HepG2 (cell line): Measurements from ENCODE around the gene ABHD15. TPM values are rescaled to one million over a fixed set of nuclear protein-coding genes. Genes with fewer than 3 reads are reported as not detected.

Experiments
- ATAC-seq: fragments of 200-7000 bp; cut with Tn5 transposase; 3 replicates; pipeline ENCODE4 v1.9.1; 2020; ENCODE audit warnings: mild to moderate bottlenecking, moderate library complexity
- BruUV-seq: library from RNA; stranded (reverse); fragments of 400-500 nt; replicated peaks from 2 replicates; lab custom pipeline; 2021; lab: Mats Ljungman, UMichigan
- CTCF ChIA-PET: fragments of 300-600 bp; formaldehyde crosslinking; extraction: SDS; loops from one replicate; lab custom pipeline; 2021; ENCODE audit warnings: low total read pairs, inconsistent platforms, low intra/inter-chr PET ratio; lab: Yijun Ruan, JAX
- POLR2A ChIA-PET: fragments of 350-600 bp; sonication (Branson Sonifier 250); formaldehyde crosslinking; loops from one replicate; lab custom pipeline; 2020; ENCODE audit warnings: antibody characterized with exemption, inconsistent platforms; lab: Yijun Ruan, JAX
- DNase-seq: peaks from one replicate; pipeline ENCODE4 v3.0.0-alpha.2; 2015; ENCODE audit warnings: low spot score
- FAIRE-seq: peaks from 3 replicates; lab custom pipeline; 2011; peaks lifted over from hg19 to GRCh38; lab: Jason Lieb, UNC
- H2AFZ ChIP-seq: one replicate; pipeline ENCODE4 v1.6.1; 2011; ENCODE audit warnings: low read length, inconsistent platforms
- H3K27ac ChIP-seq: fragments of 300-600 bp; 3 replicates; pipeline ENCODE4 v1.8.0; 2011; ENCODE audit warnings: mixed run types, mild to moderate bottlenecking, mixed read lengths, low read length, inconsistent platforms; ENCODE audit not compliant: insufficient read depth; ENCODE audit errors: extremely low read length
- H3K27me3 ChIP-seq, 2 experiments: fragments of 200-600 bp in 1 of 2; 2 replicates in 1 of 2; 3 replicates in 1 of 2; pipeline versions ENCODE4 v1.6.0 to v1.8.0; 2011; ENCODE audit warnings: low read length in 2 of 2, mild to moderate bottlenecking in 2 of 2, moderate library complexity in 2 of 2, inconsistent platforms in 1 of 2; ENCODE audit not compliant: insufficient read depth in 2 of 2, control insufficient read depth in 1 of 2
- H3K36me3 ChIP-seq, 2 experiments: fragments of 200-600 bp in 1 of 2; replicated peaks in 1 of 2; 2 replicates in 1 of 2; 3 replicates in 1 of 2; pipeline versions ENCODE4 v1.5.1 to v1.8.0; 2011; ENCODE audit warnings: low read length in 2 of 2, inconsistent platforms in 1 of 2; ENCODE audit not compliant: insufficient read depth in 2 of 2, control insufficient read depth in 1 of 2
- H3K4me1 ChIP-seq: 2 replicates; pipeline ENCODE4 v1.5.1; 2012; ENCODE audit warnings: low read length, inconsistent platforms; ENCODE audit not compliant: insufficient read depth
- H3K4me2 ChIP-seq: 2 replicates; pipeline ENCODE4 v1.6.0; 2011; ENCODE audit warnings: low read depth, low read length, inconsistent platforms
- H3K4me3 ChIP-seq, 3 experiments: fragments of 200-600 bp in 1 of 3; sonication (generic), shearing (Covaris generic) in 1 of 3; replicated peaks in 1 of 3; 2 replicates each; pipeline ENCODE4 v1.5.1; 2011 to 2016; ENCODE audit warnings: low read length in 3 of 3, inconsistent platforms in 2 of 3, low read depth in 2 of 3, mild to moderate bottlenecking in 2 of 3, control low read depth in 1 of 3, mixed read lengths in 1 of 3; ENCODE audit not compliant: insufficient read depth in 1 of 3
- H3K79me2 ChIP-seq: one replicate; pipeline ENCODE4 v1.6.1; 2011; ENCODE audit warnings: low read length, inconsistent platforms; ENCODE audit not compliant: insufficient read depth
- H3K9ac ChIP-seq: 2 replicates; pipeline ENCODE4 v1.6.0; 2011; ENCODE audit warnings: mild to moderate bottlenecking, low read depth, low read length, inconsistent platforms; ENCODE audit not compliant: insufficient read depth
- H3K9me3 ChIP-seq: 2 replicates; pipeline ENCODE4 v1.5.1; 2012; ENCODE audit warnings: mild to moderate bottlenecking, low read length
- H4K20me1 ChIP-seq: 2 replicates; pipeline ENCODE4 v1.6.0; 2011; ENCODE audit warnings: inconsistent platforms, mild to moderate bottlenecking, low read length, moderate library complexity; ENCODE audit not compliant: insufficient read depth
- AGO2 ChIP-seq: fragments of 200-400 bp; formaldehyde crosslinking; optimal IDR thresholded peaks from 2 replicates; pipeline ENCODE3; 2017; ENCODE audit warnings: mild to moderate bottlenecking, low read depth, low read length, moderate library complexity
- CEBPB ChIP-seq: IDR thresholded peaks from 2 replicates; pipeline ENCODE4 v1.6.1; 2011; ENCODE audit warnings: low read depth, low read length, improper control_type of control experiment, borderline replicate concordance
- CEBPG ChIP-seq: IDR thresholded peaks from 2 replicates; pipeline ENCODE4 v1.6.1; 2016
- FOXA3 ChIP-seq: IDR thresholded peaks from 2 replicates; pipeline ENCODE4 v1.6.1; 2016; ENCODE audit warnings: missing genetic modification reagents, missing compliant biosample characterization
- GATAD2A ChIP-seq: IDR thresholded peaks from 2 replicates; pipeline ENCODE4 v1.6.1; 2016
- MXI1 ChIP-seq: IDR thresholded peaks from 3 replicates; pipeline ENCODE4 v1.6.1; 2012; ENCODE audit warnings: low read depth, low read length, inconsistent platforms, borderline replicate concordance
- SAP130 ChIP-seq: IDR thresholded peaks from 2 replicates; pipeline ENCODE4 v1.6.1; 2016; ENCODE audit warnings: low read depth
- TCF7 ChIP-seq: sonication (generic); IDR thresholded peaks from 2 replicates; pipeline ENCODE4 v1.6.1; 2016; ENCODE audit warnings: antibody characterized with exemption, low read depth
- ZNF207 ChIP-seq: fragments of 450-650 bp; IDR thresholded peaks from 2 replicates; pipeline ENCODE4 v1.6.1; 2016; ENCODE audit warnings: antibody characterized with exemption, borderline replicate concordance
- ZNF430 ChIP-seq: sonication (generic); formaldehyde crosslinking; IDR thresholded peaks from 2 replicates; pipeline ENCODE4 v1.9.0; 2021; ENCODE audit warnings: mild to moderate bottlenecking, missing genetic modification reagents
- ZNF460 ChIP-seq: sonication (generic); formaldehyde crosslinking; IDR thresholded peaks from 2 replicates; pipeline ENCODE4 v1.5.1; 2020; ENCODE audit warnings: missing genetic modification reagents, mild to moderate bottlenecking, borderline replicate concordance
- WGBS: methylation state at CpG from one replicate; pipeline ENCODE4 v1.1.6; 2017; ENCODE audit warnings: low lambda C conversion rate; 5-methylcytosine and 5-hydroxymethylcytosine counted together
- in situ Hi-C: cut with HindIII; loops from 2 replicates; pipeline ENCODE4 v1.10.0; 2017; ENCODE audit warnings: low pct_unique_long_range_greater_than_20kb; ENCODE audit not compliant: extremely low pct_ligation_motif_present
- intact Hi-C: fragments of 100-400 bp; cut with micrococcal nuclease; formaldehyde crosslinking; loops from one replicate; pipeline ENCODE4 v1.10.0; 2022; ENCODE audit not compliant: unreplicated experiment
- polyA plus RNA-seq, 8 experiments: library from polyadenylated mRNA; depleted of rRNA in 3 of 8; stranded (reverse) in 7 of 8; unstranded in 1 of 8; fragments of >200 nt; fragmentation: Illumina TruSeq in 4 of 8; extraction: Trizol in 4 of 8; gene quantifications; 2 replicates each; pipeline versions ENCODE4 v1.2.1 to v1.2.3, GENCODE V29; 2011 to 2016; ENCODE audit warnings: low read depth in 4 of 8, missing spikeins in 1 of 8, mixed read lengths in 1 of 8; ENCODE audit not compliant: insufficient read depth in 1 of 8
- total RNA-seq, 5 experiments: library from RNA; depleted of rRNA; stranded (reverse); fragments of >200 nt; fragmentation: Illumina TruSeq; extraction: Trizol; gene quantifications; 2 replicates each; pipeline ENCODE4 v1.2.3, GENCODE V29; 2016; ENCODE audit warnings: low read depth in 1 of 5
- TF ChIP-seq, protein P1 (sequence below): sonication (generic); formaldehyde crosslinking; IDR thresholded peaks from 2 replicates; pipeline ENCODE4 v1.5.0; 2020; ENCODE audit warnings: mild to moderate bottlenecking, missing genetic modification reagents
- TF ChIP-seq, protein P2 (sequence below): sonication (generic); formaldehyde crosslinking; IDR thresholded peaks from 2 replicates; pipeline ENCODE4 v1.4.0; 2020; ENCODE audit warnings: missing genetic modification reagents, mild to moderate bottlenecking, borderline replicate concordance
- TF ChIP-seq, protein P3 (sequence below): sonication (generic); formaldehyde crosslinking; IDR thresholded peaks from 2 replicates; pipeline ENCODE4 v1.4.0; 2020; ENCODE audit warnings: missing genetic modification reagents

Gene ABHD15
- total and polyA plus RNA-seq, 2 of the 13 experiments (the other 11 are each of a cell fraction or from before 2014, with no cell fraction given), result 2.4 to 7.7 TPM

DNA sequence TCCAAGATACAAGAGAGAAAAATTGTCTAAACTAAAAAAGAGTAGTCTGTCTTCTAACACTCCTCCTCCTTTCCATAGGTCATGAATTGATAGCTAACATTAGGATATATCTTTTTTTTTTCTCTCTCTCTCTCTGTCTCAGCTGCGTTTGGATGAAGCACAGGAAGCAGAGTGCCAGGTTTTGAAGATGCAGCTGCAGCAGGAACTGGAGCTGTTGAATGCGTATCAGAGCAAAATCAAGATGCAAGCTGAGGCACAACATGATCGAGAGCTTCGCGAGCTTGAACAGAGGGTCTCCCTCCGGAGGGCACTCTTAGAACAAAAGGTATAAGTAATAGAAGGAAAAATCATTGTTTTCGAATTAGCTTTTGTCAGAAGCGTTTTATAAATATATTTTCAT, 32.9 kb downstream of the ABHD15 start:
- Histone ChIP-seq H3K4me2 (no peak overlapping the region), H3K4me1 (peaks cover 6% of the 10 kb centered on the region), H3K9me3 (no peaks in the 10 kb centered on the region), H3K4me3 (no peak overlapping the region), H3K36me3 (peaks cover 7 to 44% of the 10 kb centered on the region in 2 experiments), H4K20me1 (peaks cover 5% of the 10 kb centered on the region; the same call in 1 of the 2 replicates), H3K9ac (no peak overlapping the region), H2AFZ (no peak overlapping the region), H3K79me2 (no peaks in the 10 kb centered on the region), H3K27me3 (no peaks in the 10 kb centered on the region), H3K27ac (no peak overlapping the region)
- CTCF ChIA-PET, result no interaction called here
- no TSS peak for BruUV-seq
- intact Hi-C loops, result no loop called here
- FAIRE-seq (no peak), ATAC-seq (no peak), DNase-seq (no peak)
- in situ Hi-C loops, result no loop called here
- WGBS, result 96% methylated on average over 8 of the region's 8 CpGs
- POLR2A ChIA-PET, result no interaction called here
- no peak for TF ChIP-seq ZNF430 (CRISPR knock-in tag)

DNA sequence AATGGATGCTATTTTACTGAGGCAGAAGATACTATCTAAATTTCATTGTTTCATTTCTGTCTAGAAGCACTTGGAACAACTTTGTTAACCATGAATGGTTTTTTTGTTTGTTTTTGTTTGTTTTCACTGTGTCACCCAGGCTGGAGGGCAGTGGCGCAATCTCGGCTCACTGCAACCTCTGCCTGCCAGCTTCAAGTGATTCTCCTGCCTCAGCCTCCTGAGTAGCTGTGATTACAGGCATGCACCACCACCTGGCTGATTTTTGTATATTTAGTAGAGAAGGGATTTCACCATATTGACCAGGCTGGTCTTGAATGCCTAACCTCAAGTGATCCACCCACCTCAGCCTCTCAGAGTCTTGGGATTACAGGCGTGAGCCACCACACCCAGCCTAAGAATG, 40.5 kb downstream of the ABHD15 start:
- intact Hi-C loops (no loop called here), in situ Hi-C loops (no loop called here)
- CTCF ChIA-PET, result no interaction called here
- Histone ChIP-seq H3K27me3 (no peaks in the 10 kb centered on the region), H3K27ac (no peak overlapping the region), H4K20me1 (no peaks in the 10 kb centered on the region), H3K4me3 (no peak overlapping the region), H3K4me2 (no peak overlapping the region), H3K36me3 (peaks cover 8 to 40% of the 10 kb centered on the region in 2 experiments; a peak in 4 of 5 replicates), H3K79me2 (no peaks in the 10 kb centered on the region), H3K9me3 (no peaks in the 10 kb centered on the region), H3K4me1 (0 out of 2 replicates have a peak, but pooled peaks cover 4% of the 10 kb centered on the region), H2AFZ (no peak overlapping the region), H3K9ac (no peak overlapping the region)
- no TSS peak for BruUV-seq
- POLR2A ChIA-PET, result no interaction called here
- WGBS, result 86% methylated on average over 3 of the region's 3 CpGs
- no peak for DNase-seq
- no peak for FAIRE-seq
- ATAC-seq, result no peak
- TF ChIP-seq, protein P1, sequence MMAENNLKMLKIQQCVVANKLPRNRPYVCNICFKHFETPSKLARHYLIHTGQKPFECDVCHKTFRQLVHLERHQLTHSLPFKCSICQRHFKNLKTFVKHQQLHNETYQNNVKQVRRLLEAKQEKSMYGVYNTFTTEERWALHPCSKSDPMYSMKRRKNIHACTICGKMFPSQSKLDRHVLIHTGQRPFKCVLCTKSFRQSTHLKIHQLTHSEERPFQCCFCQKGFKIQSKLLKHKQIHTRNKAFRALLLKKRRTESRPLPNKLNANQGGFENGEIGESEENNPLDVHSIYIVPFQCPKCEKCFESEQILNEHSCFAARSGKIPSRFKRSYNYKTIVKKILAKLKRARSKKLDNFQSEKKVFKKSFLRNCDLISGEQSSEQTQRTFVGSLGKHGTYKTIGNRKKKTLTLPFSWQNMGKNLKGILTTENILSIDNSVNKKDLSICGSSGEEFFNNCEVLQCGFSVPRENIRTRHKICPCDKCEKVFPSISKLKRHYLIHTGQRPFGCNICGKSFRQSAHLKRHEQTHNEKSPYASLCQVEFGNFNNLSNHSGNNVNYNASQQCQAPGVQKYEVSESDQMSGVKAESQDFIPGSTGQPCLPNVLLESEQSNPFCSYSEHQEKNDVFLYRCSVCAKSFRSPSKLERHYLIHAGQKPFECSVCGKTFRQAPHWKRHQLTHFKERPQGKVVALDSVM (CRISPR knock-in tag), result peak; percentile 79; the same call in 1 of the 2 replicates
- TF ChIP-seq AGO2, result no peak
- peak; percentile 57 for TF ChIP-seq CEBPG (CRISPR knock-in tag)
- no peak for TF ChIP-seq TCF7
- TF ChIP-seq, protein P2, sequence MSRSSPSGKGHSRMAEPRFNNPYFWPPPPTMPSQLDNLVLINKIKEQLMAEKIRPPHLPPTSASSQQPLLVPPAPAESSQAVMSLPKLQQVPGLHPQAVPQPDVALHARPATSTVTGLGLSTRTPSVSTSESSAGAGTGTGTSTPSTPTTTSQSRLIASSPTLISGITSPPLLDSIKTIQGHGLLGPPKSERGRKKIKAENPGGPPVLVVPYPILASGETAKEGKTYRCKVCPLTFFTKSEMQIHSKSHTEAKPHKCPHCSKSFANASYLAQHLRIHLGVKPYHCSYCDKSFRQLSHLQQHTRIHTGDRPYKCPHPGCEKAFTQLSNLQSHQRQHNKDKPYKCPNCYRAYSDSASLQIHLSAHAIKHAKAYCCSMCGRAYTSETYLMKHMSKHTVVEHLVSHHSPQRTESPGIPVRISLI, result no peak
- 0 out of 2 replicates have a peak, but pooled peaks have one; percentile 30 for TF ChIP-seq GATAD2A (CRISPR knock-in tag)
- TF ChIP-seq SAP130 (CRISPR knock-in tag), result 0 out of 2 replicates have a peak, but pooled peaks have one; percentile 18
- 0 out of 2 replicates have a peak, but pooled peaks have one; percentile 8 for TF ChIP-seq FOXA3
- TF ChIP-seq ZNF207, result no peak
- peak; percentile 75; the same call in 1 of the 2 replicates for TF ChIP-seq ZNF460 (CRISPR knock-in tag)
- TF ChIP-seq MXI1, result no peak
- peak; percentile 77 for TF ChIP-seq CEBPB
- TF ChIP-seq, protein P3, sequence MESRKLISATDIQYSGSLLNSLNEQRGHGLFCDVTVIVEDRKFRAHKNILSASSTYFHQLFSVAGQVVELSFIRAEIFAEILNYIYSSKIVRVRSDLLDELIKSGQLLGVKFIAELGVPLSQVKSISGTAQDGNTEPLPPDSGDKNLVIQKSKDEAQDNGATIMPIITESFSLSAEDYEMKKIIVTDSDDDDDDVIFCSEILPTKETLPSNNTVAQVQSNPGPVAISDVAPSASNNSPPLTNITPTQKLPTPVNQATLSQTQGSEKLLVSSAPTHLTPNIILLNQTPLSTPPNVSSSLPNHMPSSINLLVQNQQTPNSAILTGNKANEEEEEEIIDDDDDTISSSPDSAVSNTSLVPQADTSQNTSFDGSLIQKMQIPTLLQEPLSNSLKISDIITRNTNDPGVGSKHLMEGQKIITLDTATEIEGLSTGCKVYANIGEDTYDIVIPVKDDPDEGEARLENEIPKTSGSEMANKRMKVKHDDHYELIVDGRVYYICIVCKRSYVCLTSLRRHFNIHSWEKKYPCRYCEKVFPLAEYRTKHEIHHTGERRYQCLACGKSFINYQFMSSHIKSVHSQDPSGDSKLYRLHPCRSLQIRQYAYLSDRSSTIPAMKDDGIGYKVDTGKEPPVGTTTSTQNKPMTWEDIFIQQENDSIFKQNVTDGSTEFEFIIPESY (CRISPR knock-in tag), result 0 out of 2 replicates have a peak, but pooled peaks have one; percentile 20
